T-helper 9 cell (primary cell): ENCODE data around the gene RNF220.
"Not testable (repeated sequence)": the region's sequence is repeated elsewhere in the genome, so short reads cannot be mapped to it uniquely, and the experiment has no call there.

Experiments used
- DNase-seq: peaks from one replicate; pipeline ENCODE4 v3.0.0-alpha.2; 2020

Gene RNF220

DNA sequence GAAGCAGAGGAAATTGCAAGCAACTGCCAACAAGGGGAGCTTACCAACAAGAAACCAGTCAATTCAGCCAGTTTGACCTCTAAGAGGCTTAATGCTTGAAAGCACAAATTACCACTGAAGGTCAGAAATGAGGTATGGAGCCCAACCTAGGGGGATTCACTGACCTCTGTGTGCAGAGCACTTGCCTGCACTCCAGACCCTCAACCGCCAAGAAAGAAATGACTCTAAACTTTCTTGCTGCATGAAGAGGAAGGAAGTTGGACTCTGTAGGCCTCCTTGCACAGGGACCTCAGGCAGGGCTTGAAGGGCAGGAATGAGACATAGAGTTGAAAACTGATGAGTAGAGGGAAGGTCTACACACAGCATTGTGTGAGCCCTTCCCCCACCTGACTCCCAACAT is 279.5 kb downstream of the RNF220 start:
- no peak for DNase-seq

DNA sequence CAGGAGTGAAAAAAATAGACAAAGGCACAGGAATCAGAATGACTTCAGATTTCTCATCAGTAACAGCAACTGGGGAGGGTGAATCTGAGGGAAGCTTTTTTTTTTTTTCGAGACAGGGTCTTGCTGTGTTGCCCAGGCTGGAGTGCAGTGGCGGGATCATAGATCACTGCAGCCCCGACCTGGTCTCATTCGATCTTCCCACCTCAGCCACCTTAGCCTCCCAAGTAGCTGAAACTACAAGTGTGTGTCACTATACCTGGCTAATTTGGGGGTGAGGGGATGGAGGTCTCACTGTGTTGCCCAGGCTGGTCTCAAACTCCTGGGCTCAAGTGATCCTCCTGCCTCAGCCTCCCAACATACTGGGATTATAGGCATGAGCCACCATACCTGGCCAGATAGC is 280.2 kb downstream of the RNF220 start:
- no peak for DNase-seq

DNA sequence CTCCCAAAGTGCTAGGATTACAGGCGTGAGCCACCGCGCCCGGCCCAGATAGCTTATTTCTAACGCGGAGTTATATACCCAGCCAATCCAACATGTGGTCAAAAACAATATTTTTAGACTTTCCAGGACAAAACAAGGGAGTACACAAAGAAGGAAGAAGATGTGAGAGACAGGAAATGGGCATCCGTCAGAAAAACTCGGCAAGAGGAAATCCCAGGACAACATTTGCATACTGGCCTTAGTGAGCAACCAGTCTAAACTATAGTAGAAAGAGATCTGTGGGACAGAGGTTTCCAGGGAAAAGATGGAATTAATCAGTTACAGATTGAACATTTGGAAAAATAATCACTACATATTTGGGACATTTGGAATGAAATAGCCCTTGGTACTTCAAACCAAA is 280.8 kb downstream of the RNF220 start:
- DNase-seq, result no peak

DNA sequence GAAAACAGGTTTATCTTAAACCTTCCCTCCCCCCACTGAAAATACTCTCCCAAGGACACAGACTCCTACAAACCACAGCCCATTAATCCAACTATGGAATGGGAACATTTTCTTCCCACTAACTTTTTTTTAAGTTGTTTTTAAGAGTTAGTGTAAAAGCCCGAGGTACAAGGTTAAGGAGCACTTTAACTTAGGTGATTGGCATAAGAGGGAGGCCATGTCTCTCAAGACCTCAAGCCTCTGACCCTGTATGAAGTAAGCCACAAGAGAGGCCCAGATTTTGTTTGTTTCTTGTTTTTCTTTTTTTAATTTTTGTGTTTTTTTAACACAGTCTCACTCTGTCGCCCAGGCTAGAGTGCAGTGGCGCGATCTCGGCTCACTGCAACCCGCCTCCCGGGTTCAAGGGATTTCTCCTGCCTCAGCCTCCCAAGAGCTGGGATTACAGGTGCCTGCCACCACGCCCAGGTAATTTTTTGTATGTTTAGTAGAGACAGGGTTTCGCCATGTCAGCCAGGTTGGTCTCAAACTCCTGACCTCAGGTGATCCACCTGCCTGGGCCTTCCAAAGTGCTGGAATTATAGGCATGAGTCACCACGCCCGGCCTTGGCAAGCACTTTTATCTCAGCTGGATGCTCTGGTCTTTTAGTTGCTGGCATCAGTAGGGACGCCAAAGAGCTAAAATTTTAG is 283.8 kb downstream of the RNF220 start:
- no peak for DNase-seq

DNA sequence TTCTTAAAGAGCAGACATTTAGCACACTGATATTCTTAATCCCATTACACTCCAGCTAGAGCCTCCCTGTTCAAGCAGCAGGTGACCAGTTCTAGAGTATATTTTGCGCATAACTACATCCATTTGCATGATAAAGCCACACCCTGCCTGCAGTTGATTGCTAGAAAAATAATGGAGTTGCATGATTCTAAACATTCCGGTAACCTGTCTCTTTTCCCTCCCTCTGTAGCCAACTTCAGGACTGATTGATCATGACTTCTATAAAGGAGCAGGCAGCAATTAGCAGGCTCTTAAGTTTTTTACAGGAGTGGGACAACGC is 284.4 kb downstream of the RNF220 start:
- DNase-seq, result no peak

DNA sequence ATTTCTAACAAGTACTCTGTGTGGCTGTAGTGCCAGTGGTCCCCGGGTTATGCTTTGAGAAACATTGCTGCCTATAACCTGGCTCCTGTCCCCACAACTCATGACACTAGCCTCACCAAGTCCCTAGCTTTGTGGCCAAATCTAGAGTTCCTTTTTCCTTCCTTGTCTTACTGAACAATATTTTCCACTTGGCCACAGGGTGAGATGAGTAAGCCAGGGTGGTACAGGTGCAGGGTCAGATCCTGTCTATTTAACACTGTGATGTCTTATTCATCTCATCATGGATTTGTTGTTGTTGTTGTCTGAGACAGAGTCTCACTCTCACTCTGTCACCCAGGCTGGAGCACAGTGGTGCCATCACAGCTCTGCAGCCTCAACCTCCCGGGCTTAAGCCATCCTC is 288.1 kb downstream of the RNF220 start:
- no peak for DNase-seq

DNA sequence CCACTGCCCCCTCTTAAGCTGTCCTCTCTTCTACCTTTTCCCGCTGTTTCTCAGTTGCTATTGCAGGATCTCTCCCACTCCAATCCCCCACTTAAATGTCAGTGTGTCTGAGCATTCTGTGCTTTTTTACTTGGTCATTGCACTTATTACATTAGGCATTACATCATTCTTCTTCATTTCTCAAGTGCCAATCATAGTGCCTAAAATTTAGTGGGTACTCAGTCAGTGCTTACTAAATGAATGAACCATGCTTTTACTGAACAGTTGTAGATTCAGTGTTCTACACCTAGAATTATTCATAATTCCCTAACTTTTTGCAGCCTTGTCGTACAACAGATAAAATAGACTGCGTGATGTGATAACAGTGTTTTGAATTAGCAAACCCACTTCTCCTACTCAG is 288.8 kb downstream of the RNF220 start:
- no peak for DNase-seq

DNA sequence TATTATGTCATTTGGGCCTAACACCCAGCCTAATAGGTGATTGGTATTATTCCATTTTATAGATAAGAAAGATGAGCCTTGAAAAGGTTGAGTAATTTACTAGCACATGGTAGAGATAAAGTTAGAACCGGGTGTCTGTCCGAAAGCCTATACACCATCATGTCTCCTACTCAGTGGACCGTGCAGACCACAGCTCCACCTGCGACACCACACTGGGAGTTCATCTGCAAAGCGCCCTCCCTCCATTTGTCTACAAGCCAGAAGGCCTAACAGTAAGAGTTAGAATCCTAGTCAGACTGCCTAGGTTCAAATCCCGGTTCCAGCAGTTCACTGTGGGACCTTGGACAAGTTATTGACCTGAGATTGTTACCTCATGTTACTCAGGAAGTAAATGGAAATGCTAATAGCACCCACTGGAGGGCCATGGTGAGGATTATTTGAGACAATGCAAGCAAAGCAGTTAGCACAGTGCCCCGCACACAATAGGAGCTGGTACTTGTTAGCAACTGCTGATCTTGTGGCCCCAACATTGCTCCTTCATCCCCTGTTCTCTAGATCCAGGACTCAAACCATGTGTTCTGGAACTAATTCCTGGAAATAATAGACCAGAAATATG is 289.9 kb downstream of the RNF220 start:
- no peak for DNase-seq

DNA sequence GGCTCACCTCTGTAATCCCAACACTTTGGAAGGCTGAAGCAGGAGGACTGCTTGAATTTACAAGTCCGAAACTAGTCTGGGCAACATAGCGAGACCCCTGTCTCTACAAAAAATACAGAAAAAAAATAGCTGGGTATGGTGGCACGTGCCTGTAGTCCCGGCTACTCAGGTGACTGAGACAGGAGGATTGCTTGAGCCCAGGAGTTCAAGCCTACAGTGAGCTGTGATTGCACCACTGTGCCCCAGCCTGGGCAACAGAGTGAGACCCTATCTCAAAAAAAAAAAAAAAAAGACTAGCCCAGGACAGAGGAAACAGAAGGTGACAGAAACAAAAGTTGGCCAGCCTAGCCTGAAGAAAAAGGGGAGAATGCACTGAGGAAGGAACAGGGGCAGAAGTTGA is 290.6 kb downstream of the RNF220 start:
- DNase-seq, result no peak

DNA sequence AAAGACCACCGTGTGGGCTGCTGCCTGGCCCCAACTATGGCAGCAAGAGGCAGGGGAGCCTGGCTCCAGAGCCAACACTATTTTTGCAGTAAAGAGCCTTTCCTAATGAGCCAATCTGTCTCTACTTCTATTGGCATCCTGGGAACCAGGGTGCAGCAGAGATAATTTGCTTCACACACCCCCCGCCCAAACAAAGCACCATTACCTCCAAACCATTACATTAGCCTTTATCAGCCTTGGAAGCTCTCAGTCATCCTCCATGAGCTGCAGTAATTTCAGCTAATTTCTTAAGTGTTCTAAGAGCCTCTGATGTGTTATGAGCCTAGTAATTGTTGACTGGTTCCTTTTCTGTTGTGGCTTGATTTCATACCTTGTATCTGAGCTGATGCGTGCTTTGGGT is 291.0 kb downstream of the RNF220 start:
- DNase-seq, result no peak

DNA sequence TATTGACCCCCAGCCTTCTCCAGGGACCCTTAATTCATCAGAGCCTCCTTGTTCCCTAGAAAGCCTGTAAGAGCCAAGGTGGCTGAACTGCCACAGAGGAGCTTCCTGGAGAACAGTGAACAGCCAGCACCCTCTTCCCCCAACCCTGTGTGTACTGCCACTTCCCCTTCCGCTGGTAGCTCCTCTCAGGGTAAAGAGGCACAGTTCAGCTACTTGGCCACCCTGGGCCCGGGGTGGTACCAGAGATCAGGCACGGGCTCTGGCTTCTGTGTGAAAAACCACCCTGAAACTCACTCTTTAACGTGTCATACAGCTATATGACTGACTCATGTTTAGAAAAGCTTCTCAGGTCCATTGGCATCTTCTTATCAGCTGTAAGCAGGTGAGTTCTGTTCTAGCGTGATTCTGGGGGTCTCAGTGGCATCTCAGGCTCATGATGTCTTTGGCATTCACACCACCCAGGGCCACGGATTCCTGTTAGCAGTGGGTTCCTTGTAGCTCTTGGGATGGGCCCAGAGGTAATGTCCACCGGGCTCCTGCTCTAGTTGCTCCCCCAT is 291.8 kb downstream of the RNF220 start:
- no peak for DNase-seq

DNA sequence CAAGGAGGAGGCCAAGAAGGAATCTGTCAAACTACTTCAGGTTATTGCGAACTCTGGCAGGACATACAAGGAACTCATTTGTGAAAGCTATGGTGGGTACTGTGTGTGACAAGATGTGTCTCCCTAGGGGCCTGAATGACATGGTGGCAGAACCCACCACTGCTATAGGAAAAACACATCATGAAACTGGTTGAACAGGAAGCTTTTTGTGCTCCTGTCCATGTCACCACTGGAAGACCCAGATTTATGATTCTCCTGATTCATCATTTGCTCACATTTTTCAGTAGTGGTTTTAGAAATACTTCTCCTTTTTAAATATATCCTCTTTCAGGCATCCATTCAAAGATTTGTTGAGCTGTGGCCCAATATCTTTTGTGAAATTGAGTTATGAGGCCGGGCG is 293.1 kb downstream of the RNF220 start:
- no peak for DNase-seq

DNA sequence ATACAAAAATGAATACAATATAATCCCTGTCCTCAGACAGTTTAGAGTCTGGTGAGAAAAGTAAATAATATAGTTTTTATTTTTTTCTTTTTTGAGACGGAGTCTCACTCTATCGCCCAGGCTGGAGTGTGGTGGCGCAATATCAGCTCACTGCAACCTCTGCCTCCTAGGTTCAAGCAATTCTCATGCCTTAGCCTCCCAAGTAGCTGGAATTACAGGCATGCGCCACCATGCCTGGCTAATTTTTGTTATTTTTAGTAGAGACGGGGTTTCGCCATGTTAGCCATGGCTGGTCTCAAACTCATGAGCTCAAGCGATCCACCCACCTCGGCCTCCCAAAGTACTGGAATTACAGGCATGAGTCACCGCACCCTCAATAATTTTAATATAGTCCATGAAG is 294.3 kb downstream of the RNF220 start:
- not testable (repeated sequence) for DNase-seq

DNA sequence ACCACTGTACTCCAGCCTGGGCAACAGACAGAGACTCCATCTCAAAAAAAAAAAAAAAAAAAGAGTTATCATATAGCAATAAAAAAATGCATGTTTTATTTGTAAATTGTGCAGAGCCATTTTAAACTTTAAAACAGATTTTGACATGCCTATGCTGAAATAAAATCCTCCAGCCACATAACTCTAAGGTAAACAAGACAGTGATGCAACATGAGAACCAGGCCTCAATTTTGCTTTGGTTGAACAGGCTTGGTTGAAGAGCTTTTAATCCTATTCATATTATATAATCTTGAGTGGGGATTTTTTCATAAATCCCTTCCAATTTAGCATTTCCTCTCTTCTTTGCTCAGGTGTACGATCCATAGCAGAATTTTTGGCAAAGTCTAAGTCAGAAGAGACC is 295.5 kb downstream of the RNF220 start:
- DNase-seq, result no peak

DNA sequence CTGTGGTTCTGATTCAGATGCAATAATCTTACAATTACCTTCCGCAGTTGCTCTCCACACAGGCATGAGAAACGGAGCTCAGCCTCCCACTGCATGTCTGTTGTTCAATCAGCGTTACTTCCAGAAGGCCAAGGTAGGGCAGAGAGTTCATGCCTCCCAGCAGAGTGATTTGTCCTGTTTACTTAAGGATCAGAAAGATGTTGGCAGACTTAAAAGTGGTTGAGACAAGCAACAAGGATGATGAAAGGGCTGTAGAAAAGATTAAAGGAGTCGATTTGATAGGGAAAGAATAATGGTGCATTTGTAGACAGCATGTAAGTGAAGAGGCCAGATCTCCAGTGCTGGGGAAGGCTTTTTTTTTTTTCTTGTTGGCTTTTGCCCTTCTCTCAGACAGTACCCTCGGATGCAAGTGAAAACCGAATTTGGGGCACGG is 296.1 kb downstream of the RNF220 start:
- no peak for DNase-seq
